Stomach (tissue), 9 donors: Measurements from ENCODE around the gene SSH3. TPM values are rescaled to one million over a fixed set of nuclear protein-coding genes. Genes with fewer than 3 reads are reported as not detected.

Experiments
- DNase-seq, 2 donors: peaks; one replicate each; pipeline versions ENCODE4 v3.0.0 to v3.0.0-alpha.2; 2013 to 2019
- H3K27ac ChIP-seq, 5 donors: fragments of 200-600 bp in 4 of 5; sonication (generic) in 4 of 5; one replicate each; pipeline ENCODE4 v1.5.1; 2013 to 2019; ENCODE audit warnings: mild to moderate bottlenecking in 1 of 5, moderate library complexity in 1 of 5
- H3K27me3 ChIP-seq, 3 donors: fragments of 200-600 bp; sonication (generic); one replicate each; pipeline ENCODE4 v1.5.1; 2017 to 2019; ENCODE audit warnings: mixed run types in 1 of 3
- H3K36me3 ChIP-seq, 4 donors: fragments of 200-600 bp; sonication (generic); 1 replicate in 3 of 4; 2 replicates in 1 of 4; pipeline ENCODE4 v1.5.1; 2016 to 2019
- H3K4me1 ChIP-seq, 4 donors: fragments of 200-600 bp; sonication (generic); one replicate each; pipeline ENCODE4 v1.5.1; 2016 to 2019
- H3K4me3 ChIP-seq, 4 donors: fragments of 200-600 bp; sonication (generic) in 3 of 4; one replicate each; pipeline ENCODE4 v1.5.1; 2016 to 2019; ENCODE audit warnings: mild to moderate bottlenecking in 1 of 4
- H3K9me3 ChIP-seq, 4 donors: fragments of 200-600 bp; sonication (generic); one replicate each; pipeline ENCODE4 v1.5.1; 2016 to 2019
- EP300 ChIP-seq: sonication (generic); formaldehyde crosslinking; IDR thresholded peaks from one replicate; pipeline ENCODE4 v1.6.1; 2017; ENCODE audit warnings: antibody characterized with exemption
- POLR2A ChIP-seq, 4 donors: fragments of 450-650 bp; IDR thresholded peaks; one replicate each; pipeline ENCODE4 v1.6.1; 2016; ENCODE audit warnings: antibody characterized with exemption in 4 of 4, control low read depth in 2 of 4, mild to moderate bottlenecking in 1 of 4, moderate library complexity in 1 of 4
- POLR2AphosphoS5 ChIP-seq, 3 donors: sonication (generic); formaldehyde crosslinking; IDR thresholded peaks; one replicate each; pipeline ENCODE4 v1.6.1; 2016; ENCODE audit warnings: antibody characterized with exemption in 3 of 3
- WGBS, 5 donors: extraction: QIAGEN DNeasy Blood & Tissue Kit in 3 of 5; methylation state at CpG; one replicate each; pipeline versions ENCODE4 v1.1.5 to v1.1.7; 2013 to 2018; 5-methylcytosine and 5-hydroxymethylcytosine counted together
- intact Hi-C: fragments of 100-400 bp; cut with DNase I; formaldehyde crosslinking; loops from one replicate; pipeline ENCODE4 v1.15.1; 2023; ENCODE audit warnings: low total_unique reads
- polyA plus RNA-seq, 3 donors: library from polyadenylated mRNA; stranded (reverse); fragments of 200-250 nt; gene quantifications; one replicate each; pipeline ENCODE4 v1.2.3, GENCODE V29; 2013
- total RNA-seq, 5 donors: library from RNA; depleted of rRNA; stranded (reverse); fragments of >200 nt; gene quantifications; one replicate each; pipeline versions ENCODE4 v1.1.0 to v1.2.3, GENCODE V29; 2014 to 2016
- TF ChIP-seq, protein P1 (sequence below), 7 experiments: fragments of 450-650 bp in 4 of 7; fragments of 200-600 bp in 3 of 7; sonication (generic) in 3 of 7; IDR thresholded peaks; one replicate each; pipeline ENCODE4 v1.5.1; 2016 to 2019; ENCODE audit warnings: antibody characterized with exemption in 7 of 7, control low read depth in 2 of 7, mild to moderate bottlenecking in 1 of 7
- donor health status: healthy with polysubstance abuse.
- donor health status: Bipolar disorder and iron deficiency.
- donor health status: healthy.

SSH3 gene
- total and polyA plus RNA-seq, 8 donors: 18.8 to 217 (median 34.9) TPM

DNA sequence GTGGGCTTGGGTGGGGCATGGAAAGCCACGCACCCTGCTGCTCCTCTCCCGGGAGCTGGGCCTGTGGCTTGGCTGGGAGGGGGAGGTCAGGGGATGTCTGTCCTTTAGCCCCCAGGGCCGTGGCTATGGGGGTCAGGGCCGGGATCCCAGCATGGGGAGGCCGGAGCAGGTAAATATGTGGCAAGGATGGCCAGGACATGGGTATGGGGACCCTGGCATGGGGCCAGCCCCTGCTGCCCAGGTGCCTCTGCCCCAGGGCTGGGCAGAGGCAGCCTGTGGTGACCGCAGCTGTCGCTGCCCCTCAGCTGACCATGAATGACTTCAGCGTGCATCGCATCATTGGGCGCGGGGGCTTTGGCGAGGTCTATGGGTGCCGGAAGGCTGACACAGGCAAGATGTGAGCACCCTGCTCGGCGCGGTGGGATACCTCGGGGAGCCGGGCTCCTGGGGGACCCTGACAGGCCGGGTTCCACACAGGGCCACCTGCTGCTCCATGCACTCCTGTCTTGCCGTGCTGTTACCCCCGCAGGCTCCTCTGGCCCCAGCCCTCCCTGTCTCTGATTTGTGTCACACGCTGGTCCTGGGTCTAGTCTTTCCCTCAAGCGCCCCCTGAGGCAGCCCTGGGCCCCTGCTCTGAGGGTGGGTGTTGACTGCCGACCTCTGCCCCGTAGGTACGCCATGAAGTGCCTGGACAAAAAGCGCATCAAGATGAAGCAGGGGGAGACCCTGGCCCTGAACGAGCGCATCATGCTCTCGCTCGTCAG, 22.4 kb upstream of the SSH3 start:
- Histone ChIP-seq H3K4me3 (no peak overlapping the region), H3K4me1 (peaks cover 32 to 88% (median 50%) of the 10 kb centered on the region in 4 donors), H3K27me3 (no peaks in the 10 kb centered on the region), H3K9me3 (no peaks in the 10 kb centered on the region), H3K36me3 (peaks cover 72 to 80% (median 75%) of the 10 kb centered on the region in 4 donors), H3K27ac (peak overlapping the region in 3 of 5 donors; percentile 89 to 95 (median 93))
- WGBS, 5 donors: 87 to 96% (median 94%) methylated on average over 20 to 31 of the region's 31 CpGs
- TF ChIP-seq POLR2AphosphoS5 (IDR thresholded peaks at IDR 0.05) (no peak), POLR2A (IDR thresholded peaks at IDR 0.05) (no peak), EP300 (no peak)
- TF ChIP-seq, protein P1, sequence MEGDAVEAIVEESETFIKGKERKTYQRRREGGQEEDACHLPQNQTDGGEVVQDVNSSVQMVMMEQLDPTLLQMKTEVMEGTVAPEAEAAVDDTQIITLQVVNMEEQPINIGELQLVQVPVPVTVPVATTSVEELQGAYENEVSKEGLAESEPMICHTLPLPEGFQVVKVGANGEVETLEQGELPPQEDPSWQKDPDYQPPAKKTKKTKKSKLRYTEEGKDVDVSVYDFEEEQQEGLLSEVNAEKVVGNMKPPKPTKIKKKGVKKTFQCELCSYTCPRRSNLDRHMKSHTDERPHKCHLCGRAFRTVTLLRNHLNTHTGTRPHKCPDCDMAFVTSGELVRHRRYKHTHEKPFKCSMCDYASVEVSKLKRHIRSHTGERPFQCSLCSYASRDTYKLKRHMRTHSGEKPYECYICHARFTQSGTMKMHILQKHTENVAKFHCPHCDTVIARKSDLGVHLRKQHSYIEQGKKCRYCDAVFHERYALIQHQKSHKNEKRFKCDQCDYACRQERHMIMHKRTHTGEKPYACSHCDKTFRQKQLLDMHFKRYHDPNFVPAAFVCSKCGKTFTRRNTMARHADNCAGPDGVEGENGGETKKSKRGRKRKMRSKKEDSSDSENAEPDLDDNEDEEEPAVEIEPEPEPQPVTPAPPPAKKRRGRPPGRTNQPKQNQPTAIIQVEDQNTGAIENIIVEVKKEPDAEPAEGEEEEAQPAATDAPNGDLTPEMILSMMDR (IDR thresholded peaks at IDR 0.05): no peak
- DNase-seq: no peak
- intact Hi-C loops: no loop called here

DNA sequence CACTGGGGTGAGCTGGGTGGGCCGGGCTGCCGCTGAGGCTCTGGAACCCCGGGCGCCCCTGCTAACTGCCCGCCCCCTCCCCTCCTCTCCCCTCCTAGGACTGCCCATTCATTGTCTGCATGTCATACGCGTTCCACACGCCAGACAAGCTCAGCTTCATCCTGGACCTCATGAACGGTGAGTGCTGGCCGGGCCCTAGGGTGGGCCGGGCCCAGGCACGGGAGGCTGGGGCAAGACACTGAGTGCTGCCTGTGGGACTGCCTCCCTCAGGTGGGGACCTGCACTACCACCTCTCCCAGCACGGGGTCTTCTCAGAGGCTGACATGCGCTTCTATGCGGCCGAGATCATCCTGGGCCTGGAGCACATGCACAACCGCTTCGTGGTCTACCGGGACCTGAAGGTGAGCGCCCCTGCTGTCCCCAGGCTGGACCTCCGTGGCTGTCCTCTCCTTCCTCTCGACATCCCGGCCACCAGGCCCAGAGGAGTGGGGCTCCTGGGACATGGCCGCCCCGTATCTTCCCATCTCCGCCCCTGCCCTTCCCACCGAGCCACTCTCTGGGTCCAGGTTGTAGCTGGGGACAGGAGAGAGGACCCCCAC, 21.7 kb upstream of the SSH3 start:
- no peak overlapping the region for H3K4me3 ChIP-seq
- H3K27ac ChIP-seq: peak overlapping the region in 3 of 5 donors; percentile 49 to 95 (median 70)
- no peak for DNase-seq
- peaks cover 73 to 86% (median 82%) of the 10 kb centered on the region in 4 donors for H3K36me3 ChIP-seq
- peaks cover 25 to 88% (median 46%) of the 10 kb centered on the region in 4 donors for H3K4me1 ChIP-seq
- intact Hi-C loops: no loop called here
- no peaks in the 10 kb centered on the region for H3K9me3 ChIP-seq
- no peaks in the 10 kb centered on the region for H3K27me3 ChIP-seq
- TF ChIP-seq POLR2AphosphoS5 (IDR thresholded peaks at IDR 0.05) (no peak), POLR2A (IDR thresholded peaks at IDR 0.05) (no peak), EP300 (no peak)
- TF ChIP-seq, protein P1 (IDR thresholded peaks at IDR 0.05): no peak
- 89 to 96% (median 91%) methylated on average over 16 to 27 of the region's 27 CpGs for WGBS, 5 donors

DNA sequence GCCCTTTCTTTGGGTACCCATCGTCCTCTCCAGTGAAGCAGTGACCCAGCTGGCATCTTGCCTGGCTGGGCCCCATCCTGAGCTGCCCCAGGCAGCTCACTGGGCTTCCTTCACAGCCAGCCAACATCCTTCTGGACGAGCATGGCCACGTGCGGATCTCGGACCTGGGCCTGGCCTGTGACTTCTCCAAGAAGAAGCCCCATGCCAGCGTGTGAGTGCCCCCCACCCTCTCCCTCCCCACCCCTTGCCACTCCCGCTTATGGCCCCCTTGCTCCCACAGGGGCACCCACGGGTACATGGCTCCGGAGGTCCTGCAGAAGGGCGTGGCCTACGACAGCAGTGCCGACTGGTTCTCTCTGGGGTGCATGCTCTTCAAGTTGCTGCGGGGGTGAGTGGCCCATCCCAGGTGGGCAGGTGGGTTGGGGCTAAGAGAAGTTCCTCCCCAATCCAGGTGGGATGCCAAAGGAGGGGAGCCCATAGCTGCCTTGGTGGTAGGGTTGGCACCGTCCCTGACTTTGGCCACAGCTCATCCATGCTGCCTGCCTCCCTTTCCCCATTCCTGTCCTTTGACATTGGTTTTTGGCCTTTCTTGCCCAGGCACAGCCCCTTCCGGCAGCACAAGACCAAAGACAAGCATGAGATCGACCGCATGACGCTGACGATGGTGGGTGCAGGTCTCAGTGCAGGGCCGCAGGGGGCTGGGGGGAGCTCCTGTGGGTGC, 21.0 kb upstream of the SSH3 start:
- no peak overlapping the region for H3K4me3 ChIP-seq
- 83 to 89% (median 86%) methylated on average over 14 to 20 of the region's 20 CpGs for WGBS, 5 donors
- H3K9me3 ChIP-seq: no peaks in the 10 kb centered on the region
- peak overlapping the region in 3 of 5 donors; percentile 49 to 95 (median 70) for H3K27ac ChIP-seq
- no peak for DNase-seq
- peaks cover 73 to 90% (median 86%) of the 10 kb centered on the region in 4 donors for H3K36me3 ChIP-seq
- TF ChIP-seq POLR2AphosphoS5 (IDR thresholded peaks at IDR 0.05): no peak
- TF ChIP-seq EP300: no peak
- no peak for TF ChIP-seq POLR2A (IDR thresholded peaks at IDR 0.05)
- TF ChIP-seq, protein P1 (IDR thresholded peaks at IDR 0.05): no peak
- H3K4me1 ChIP-seq: peaks cover 25 to 88% (median 45%) of the 10 kb centered on the region in 4 donors
- H3K27me3 ChIP-seq: no peaks in the 10 kb centered on the region
- intact Hi-C loops: no loop called here

DNA sequence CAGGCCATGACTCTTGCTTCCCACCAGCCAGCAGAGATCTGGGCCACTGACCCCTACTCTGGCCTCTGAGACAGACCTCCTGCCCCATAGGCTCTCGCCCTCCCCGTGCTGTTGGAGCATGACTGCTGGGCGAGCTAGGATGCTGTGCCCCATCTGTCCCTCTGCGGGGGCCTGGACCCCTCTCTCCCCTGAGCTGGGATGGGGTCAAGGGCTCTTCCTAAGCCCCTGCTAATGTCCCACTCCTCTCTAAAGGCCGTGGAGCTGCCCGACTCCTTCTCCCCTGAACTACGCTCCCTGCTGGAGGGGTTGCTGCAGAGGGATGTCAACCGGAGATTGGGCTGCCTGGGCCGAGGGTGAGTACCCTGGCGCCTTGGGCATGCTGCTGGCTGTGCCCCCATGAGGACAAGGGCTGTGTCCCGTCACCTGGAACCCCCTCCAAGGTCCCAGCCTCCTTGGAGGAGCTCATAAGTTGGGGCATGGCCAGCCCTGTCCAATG, 20.4 kb upstream of the SSH3 start:
- Histone ChIP-seq H3K4me3 (no peak overlapping the region), H3K27me3 (no peaks in the 10 kb centered on the region), H3K27ac (peak overlapping the region in 4 of 5 donors; percentile 47 to 95 (median 60)), H3K36me3 (peaks cover 73 to 90% (median 86%) of the 10 kb centered on the region in 4 donors), H3K9me3 (no peaks in the 10 kb centered on the region), H3K4me1 (peaks cover 25 to 88% (median 44%) of the 10 kb centered on the region in 4 donors)
- no peak for DNase-seq
- TF ChIP-seq POLR2A (IDR thresholded peaks at IDR 0.05): no peak
- TF ChIP-seq EP300: no peak
- TF ChIP-seq, protein P1 (IDR thresholded peaks at IDR 0.05): no peak
- TF ChIP-seq POLR2AphosphoS5 (IDR thresholded peaks at IDR 0.05): no peak
- WGBS, 5 donors: 89 to 95% (median 91%) methylated on average over 4 to 11 of the region's 11 CpGs
- intact Hi-C loops: no loop called here
